GM19035 (cell line): ENCODE data around the gene CST6.

Experiments used
- ATAC-seq: cut with Tn5 transposase; IDR thresholded peaks from one replicate; pipeline ENCODE4 v1.9.1; 2021; ENCODE audit not compliant: unreplicated experiment

Gene CST6

DNA sequence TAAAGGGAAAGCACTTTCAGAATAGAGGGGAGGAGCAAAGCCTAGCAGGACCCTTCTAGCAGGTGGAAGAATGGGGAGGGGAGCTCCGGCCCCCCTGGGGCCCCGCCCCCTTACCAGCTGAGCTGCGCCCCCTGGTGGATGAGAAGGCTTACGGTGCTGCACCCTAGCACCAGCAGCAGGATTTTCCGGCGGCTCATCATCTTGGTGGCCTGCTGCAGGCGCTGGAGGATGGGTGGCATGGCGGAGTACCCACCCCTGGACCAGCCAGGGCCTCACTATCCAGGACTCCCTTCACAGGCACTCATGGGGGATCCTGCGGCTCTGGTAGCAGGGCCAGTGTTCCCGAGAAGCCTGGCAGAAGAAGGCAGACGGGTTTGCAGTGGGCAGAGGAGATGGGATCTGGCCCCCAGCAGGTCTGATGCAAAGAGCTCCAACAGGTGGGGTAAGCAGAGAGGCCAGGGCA is 33.4 kb downstream of the CST6 start:
- no peak for ATAC-seq

DNA sequence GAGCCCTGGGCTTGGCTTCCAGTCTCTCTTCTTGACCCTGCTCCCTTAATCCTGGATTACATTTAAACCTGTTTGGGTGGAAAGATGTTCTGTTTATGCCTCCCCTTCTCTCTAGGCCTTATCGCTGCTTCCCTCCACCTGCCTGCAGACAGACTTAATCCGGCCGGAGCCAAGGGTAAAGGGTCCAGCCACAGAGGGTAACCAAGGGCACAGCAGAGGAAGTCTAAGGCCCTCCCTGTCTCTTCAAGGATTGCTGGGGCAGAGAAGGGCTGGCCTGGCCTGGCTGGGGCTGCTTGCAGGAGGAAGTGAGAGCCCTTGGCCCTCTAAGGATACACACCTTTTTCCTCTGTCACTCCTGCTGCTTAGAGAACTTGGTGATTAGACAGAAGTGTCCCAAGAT is 35.1 kb downstream of the CST6 start:
- no peak for ATAC-seq

DNA sequence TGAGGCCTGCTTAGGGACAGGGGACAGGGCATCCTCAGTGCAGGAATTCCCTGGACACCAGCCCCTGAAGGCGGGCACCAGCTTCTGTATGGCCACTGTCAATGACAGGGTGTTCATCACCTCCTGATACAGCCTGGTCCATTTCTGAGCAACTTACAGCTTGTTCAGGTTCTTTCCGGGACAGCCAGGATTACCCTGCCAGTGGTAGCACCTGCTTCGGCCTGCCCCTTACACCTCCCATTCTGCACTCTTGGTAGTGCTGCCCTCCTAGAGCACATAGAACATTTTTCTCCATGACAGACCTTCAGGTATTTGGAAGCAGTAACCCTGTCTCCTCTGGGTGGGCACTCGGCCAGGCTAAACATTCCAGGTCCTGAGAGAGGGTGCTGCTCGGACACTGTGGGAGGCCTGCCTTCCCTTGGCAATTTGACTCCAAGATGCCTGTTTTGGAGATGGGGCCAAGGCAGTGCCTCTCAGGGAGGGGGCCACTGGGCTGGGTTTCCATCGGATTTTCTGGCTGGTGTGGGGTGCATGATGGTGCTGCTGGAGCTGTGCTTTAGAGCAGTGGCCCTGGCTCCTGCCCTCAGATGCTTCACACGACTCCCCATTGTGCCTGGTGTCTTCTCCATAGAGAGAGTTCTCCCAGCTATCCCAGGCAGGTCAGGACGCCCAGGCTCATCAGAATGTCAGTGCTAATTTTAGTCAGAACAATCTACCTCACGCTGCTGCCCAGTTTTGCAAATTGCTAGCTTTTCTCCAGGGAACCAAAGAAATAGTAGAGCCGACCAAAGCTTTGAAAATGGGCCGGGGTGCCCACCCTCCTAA is 35.9 kb downstream of the CST6 start:
- no peak for ATAC-seq

DNA sequence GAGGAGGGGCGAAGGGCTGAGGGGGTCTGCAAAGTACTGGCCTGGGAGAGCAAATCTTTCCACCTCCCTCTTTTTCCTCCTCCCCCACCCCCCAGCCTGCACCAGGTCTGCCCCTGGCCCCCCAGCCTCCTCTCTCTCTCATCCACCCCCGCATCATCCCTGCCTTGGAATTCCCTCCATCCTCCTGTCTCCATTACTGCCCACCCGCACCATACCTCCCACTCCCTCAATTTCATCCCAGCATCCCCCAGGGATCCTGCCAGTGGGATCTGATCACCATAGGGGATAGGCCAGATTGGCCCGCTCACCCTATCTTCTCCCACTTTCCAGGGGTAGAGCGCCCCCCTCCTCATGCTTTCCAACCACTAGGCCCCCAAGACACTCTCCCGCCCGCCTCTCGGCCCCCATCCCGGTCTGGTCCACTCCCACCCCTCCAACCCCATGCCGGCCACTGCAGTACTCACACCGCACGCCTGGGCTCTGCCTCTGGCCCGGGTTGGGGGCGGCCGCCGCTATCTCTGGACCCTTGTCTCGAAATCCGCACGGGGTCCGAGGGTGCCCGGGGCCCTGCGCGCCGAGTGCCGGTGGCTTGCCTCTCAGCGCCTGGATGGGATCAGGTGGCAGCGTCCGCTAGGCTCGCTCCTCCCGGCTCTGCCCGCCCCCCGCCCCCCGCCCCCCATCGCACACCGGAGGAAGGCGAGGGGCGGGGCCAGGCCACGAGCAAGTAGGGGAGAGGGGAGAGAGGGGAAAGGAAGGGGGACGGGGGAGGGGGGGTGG is 36.9 kb downstream of the CST6 start, which contains the start of gene GAL3ST3:
Gene GAL3ST3 (minus strand): TSS at position 615 of the 777 bp plus-strand sequence. CDS start 3,746 bp downstream, outside the sequence.
- no peak for ATAC-seq

DNA sequence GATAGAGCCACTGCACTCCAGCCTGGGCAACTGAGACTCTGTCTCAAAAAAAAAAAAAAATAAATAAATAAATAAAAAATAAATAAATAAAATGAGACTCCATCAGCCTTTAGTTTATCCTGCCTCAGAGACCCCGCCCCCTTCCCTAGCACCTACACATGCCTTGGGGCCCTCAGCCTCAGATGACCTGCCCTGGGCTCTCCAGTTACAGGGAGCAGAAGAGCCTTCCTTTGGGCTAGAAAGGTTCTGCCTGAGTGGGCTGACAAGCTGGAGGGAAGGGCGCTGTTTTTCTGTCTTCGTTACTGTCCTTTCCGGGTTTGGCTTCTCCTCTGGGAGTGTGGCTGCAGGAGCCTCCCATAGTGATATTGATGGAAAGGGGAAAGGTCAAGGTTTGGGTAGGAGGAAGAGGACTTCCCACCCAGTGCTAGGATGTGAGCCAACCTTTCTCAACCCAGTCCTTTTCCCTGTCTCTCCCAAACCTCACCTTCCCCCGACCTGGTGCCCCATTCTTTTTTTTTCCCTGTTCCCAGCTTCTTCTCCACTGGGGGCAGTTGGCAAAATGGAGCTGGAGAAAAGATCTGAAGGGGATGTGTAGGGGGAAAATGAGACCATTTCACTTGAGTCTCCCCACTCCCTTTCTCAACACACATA is 38.9 kb downstream of the CST6 start:
- no peak for ATAC-seq

DNA sequence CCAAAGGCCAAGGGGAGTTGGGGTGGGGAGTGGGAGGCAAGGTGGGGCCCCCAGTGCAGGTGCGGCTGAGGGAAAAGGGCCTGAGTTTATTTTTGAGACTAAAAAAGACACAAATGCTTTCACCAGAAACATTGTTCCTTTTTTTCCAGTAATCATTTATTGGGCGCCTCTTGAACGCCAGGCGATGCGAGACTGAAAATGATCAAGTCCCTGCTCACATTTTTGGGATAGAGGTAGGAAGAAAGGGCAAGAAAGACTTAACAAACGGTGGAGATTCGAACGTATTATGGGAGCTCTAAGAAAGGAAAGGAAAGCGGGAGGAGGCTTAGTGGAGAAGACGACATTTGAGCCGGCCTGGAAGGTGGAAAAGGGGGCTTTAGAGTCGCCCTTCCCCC is 39.6 kb downstream of the CST6 start:
- no peak for ATAC-seq

DNA sequence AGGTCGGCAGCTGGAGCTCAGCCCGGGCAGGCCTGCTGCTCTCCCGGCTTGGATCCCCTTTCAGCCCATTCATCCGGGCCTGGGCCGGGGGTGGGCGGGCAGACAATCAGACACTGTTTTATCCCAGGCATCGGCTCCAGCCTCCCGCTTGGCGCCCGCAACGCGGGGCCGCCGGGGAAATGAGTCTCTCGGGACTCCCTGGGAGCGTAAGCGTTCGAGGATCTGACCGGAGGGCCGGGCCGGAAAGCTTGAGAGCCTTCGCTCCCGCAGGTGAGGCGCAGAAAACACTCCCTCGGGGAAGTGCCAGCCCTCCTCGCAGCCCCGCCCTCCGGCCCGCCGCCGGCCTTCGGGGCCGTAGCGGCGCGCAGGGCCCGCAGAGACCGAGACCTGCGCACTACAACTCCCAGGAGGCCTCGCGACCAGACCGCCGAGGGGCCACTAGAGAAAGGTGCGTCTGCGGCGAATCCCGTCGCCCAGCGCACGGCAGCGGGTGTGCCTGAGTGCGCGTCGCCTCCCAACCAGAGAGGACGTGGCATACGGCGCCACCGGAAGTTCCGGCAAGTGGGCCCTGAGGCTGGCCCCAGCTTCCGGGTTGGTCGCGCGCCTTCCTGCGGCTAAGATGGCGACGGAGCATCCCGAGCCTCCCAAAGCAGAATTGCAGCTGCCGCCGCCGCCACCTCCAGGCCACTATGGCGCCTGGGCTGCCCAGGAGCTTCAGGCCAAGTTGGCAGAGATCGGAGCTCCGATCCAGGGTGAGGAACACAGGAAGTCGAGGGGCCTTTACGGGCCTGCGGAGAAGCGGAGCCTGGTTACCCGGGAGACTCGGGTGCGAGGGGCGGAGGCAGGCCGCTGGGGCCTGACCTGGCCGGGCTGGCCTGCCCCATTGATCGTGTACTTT is 40.2 kb downstream of the CST6 start, which contains the start of gene SF3B2:
Gene SF3B2 (plus strand): TSS at position 599 of the 898 bp plus-strand sequence. CDS start 21 bp downstream, at position 620.
- ATAC-seq: peak; percentile 95

DNA sequence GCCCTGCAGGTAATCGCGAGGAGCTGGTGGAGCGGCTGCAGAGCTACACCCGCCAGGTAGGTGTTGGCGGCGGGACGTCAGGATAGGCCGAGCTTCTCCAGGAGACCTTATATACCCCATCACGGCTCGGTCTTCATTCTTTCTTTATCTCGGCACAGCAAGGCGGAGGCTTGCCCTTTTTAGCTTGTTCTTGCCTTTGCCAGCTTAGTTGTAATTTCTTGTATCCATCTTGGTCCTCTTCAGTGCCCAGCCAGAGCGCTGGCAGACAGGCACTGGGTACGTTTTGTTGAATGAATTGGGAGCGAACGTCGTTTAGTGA is 40.8 kb downstream of the CST6 start:
- ATAC-seq: no peak

DNA sequence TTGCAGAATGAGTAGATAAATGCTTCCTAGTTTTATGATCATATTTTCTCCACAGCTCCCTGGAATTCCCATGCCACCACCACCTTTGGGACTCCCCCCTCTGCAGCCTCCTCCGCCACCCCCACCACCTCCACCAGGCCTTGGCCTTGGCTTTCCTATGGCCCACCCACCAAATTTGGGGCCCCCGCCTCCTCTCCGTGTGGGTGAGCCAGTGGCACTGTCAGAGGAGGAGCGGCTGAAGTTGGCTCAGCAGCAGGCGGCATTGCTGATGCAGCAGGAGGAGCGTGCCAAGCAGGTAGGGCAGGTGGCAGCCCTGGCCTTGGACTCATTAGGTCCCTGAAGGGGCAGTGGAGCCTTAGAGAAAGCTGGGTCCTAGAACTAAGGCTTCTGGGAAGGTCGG is 43.2 kb downstream of the CST6 start:
- no peak for ATAC-seq

DNA sequence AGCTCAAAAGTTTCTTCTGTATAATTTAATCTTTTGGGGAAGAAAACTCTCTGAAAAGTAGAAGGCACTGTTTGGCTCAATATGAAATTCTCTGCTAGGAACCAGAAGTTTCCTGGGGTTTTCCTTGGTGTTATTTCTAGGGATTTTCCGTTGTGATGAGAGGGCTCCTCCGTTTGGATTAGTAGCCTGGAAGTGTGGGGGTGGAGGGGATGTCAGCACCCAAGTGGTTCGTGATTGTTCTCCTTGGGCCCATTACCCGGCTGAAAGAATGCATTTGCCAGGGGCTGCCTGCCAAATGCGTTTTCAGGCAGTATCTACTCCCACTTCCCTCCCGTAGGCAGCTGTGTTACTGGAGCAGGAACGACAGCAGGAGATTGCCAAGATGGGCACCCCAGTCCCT is 44.7 kb downstream of the CST6 start:
- ATAC-seq: no peak

DNA sequence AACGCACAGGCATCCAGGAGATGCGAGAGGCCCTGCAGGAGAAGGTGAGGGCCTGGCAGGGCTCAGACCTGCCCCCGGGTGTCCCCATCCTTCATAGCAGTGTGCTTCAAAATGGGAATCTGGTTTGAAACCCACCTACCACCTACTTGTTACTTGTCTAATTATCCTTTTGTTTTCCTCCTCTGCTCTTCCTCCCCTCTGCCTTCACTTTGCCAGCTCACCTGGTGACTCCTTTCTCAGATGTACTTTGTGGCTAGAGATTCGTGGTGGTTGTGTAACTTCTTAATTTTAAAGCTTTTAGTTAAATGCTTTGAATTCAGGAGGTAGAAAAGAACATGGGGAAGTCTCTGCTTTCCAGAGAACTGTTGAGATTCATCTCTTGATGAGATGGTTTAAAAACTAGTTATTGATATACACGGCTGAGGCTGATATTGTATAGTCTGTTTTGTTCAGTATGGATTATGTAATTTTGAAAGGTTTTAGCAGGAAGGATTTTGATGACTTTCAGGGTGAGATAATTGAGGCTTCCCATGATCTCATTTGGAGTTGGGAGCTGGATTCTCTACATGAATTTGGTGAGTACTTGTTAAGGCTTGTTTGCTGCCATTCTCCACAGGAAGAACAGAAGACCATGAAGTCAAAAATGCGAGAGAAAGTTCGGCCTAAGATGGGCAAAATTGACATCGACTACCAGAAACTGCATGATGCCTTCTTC is 48.3 kb downstream of the CST6 start:
- no peak for ATAC-seq

DNA sequence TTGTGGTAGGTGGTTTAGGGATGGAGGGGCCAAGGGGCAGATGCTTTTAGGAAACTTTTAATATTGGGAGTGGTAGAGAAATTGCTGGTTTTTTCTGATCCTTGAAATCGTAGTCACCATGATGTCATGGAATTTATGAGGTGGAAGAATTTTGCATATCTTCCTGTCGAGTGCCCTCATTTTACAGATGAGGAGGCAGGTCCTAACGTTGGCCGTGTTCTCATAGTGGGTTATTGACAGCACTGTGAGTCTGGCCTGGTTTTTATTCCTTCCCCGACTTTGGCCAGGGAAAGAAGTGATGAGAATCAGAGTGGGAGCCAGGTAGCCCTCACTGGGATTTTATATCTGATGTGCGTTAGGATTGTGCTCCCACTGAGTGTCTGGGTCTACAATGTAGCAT is 49.5 kb downstream of the CST6 start:
- ATAC-seq: no peak

DNA sequence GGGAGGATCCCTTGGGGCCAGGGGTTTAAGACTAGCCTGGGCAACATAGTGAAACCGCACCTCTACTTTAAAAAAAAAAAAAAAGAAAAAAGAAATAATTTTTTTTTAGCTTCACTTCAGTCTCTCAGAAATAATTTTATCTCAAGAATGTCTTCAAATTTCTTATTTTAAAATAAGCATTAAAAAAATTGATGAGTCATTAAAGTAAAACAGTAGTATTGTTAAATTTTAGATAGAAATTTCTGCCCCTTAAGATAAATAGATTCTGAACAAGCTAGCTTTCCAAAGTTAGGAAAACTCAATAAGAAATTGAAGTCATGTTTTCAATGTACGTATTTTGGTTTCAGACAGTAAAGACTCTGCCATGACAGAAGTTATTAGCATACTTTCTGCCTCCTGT is 50.6 kb downstream of the CST6 start:
- ATAC-seq: no peak
